HepG2 (cell line): Measurements from ENCODE around the gene RNFT2. TPM values are rescaled to one million over a fixed set of nuclear protein-coding genes. Genes with fewer than 3 reads are reported as not detected.
A peak's percentile ranks its signal among the peaks of the same experiment; 100 is the strongest.

Experiments used
- ATAC-seq: fragments of 200-7000 bp; cut with Tn5 transposase; 3 replicates; pipeline ENCODE4 v1.9.1; 2020; ENCODE audit warnings: mild to moderate bottlenecking, moderate library complexity
- BruUV-seq: library from RNA; stranded (reverse); fragments of 400-500 nt; replicated peaks from 2 replicates; lab custom pipeline; 2021; lab: Mats Ljungman, UMichigan
- CTCF ChIA-PET: fragments of 300-600 bp; formaldehyde crosslinking; extraction: SDS; loops from one replicate; lab custom pipeline; 2021; ENCODE audit warnings: low total read pairs, inconsistent platforms, low intra/inter-chr PET ratio; lab: Yijun Ruan, JAX
- POLR2A ChIA-PET: fragments of 350-600 bp; sonication (Branson Sonifier 250); formaldehyde crosslinking; loops from one replicate; lab custom pipeline; 2020; ENCODE audit warnings: antibody characterized with exemption, inconsistent platforms; lab: Yijun Ruan, JAX
- DNase-seq: peaks from one replicate; pipeline ENCODE4 v3.0.0-alpha.2; 2015; ENCODE audit warnings: low spot score
- FAIRE-seq: peaks from 3 replicates; lab custom pipeline; 2011; peaks lifted over from hg19 to GRCh38; lab: Jason Lieb, UNC
- H2AFZ ChIP-seq: one replicate; pipeline ENCODE4 v1.6.1; 2011; ENCODE audit warnings: low read length, inconsistent platforms
- H3K27ac ChIP-seq: fragments of 300-600 bp; 3 replicates; pipeline ENCODE4 v1.8.0; 2011; ENCODE audit warnings: mixed run types, mild to moderate bottlenecking, mixed read lengths, low read length, inconsistent platforms; ENCODE audit not compliant: insufficient read depth; ENCODE audit errors: extremely low read length
- H3K27me3 ChIP-seq, 2 experiments: fragments of 200-600 bp in 1 of 2; 2 replicates in 1 of 2; 3 replicates in 1 of 2; pipeline versions ENCODE4 v1.6.0 to v1.8.0; 2011; ENCODE audit warnings: low read length in 2 of 2, mild to moderate bottlenecking in 2 of 2, moderate library complexity in 2 of 2, inconsistent platforms in 1 of 2; ENCODE audit not compliant: insufficient read depth in 2 of 2, control insufficient read depth in 1 of 2
- H3K36me3 ChIP-seq, 2 experiments: fragments of 200-600 bp in 1 of 2; replicated peaks in 1 of 2; 2 replicates in 1 of 2; 3 replicates in 1 of 2; pipeline versions ENCODE4 v1.5.1 to v1.8.0; 2011; ENCODE audit warnings: low read length in 2 of 2, inconsistent platforms in 1 of 2; ENCODE audit not compliant: insufficient read depth in 2 of 2, control insufficient read depth in 1 of 2
- H3K4me1 ChIP-seq: 2 replicates; pipeline ENCODE4 v1.5.1; 2012; ENCODE audit warnings: low read length, inconsistent platforms; ENCODE audit not compliant: insufficient read depth
- H3K4me2 ChIP-seq: 2 replicates; pipeline ENCODE4 v1.6.0; 2011; ENCODE audit warnings: low read depth, low read length, inconsistent platforms
- H3K4me3 ChIP-seq, 3 experiments: fragments of 200-600 bp in 1 of 3; sonication (generic), shearing (Covaris generic) in 1 of 3; replicated peaks in 1 of 3; 2 replicates each; pipeline ENCODE4 v1.5.1; 2011 to 2016; ENCODE audit warnings: low read length in 3 of 3, inconsistent platforms in 2 of 3, low read depth in 2 of 3, mild to moderate bottlenecking in 2 of 3, control low read depth in 1 of 3, mixed read lengths in 1 of 3; ENCODE audit not compliant: insufficient read depth in 1 of 3
- H3K79me2 ChIP-seq: one replicate; pipeline ENCODE4 v1.6.1; 2011; ENCODE audit warnings: low read length, inconsistent platforms; ENCODE audit not compliant: insufficient read depth
- H3K9ac ChIP-seq: 2 replicates; pipeline ENCODE4 v1.6.0; 2011; ENCODE audit warnings: mild to moderate bottlenecking, low read depth, low read length, inconsistent platforms; ENCODE audit not compliant: insufficient read depth
- H3K9me3 ChIP-seq: 2 replicates; pipeline ENCODE4 v1.5.1; 2012; ENCODE audit warnings: mild to moderate bottlenecking, low read length
- H4K20me1 ChIP-seq: 2 replicates; pipeline ENCODE4 v1.6.0; 2011; ENCODE audit warnings: inconsistent platforms, mild to moderate bottlenecking, low read length, moderate library complexity; ENCODE audit not compliant: insufficient read depth
- ZNF891 ChIP-seq: sonication (generic); formaldehyde crosslinking; IDR thresholded peaks from 2 replicates; pipeline ENCODE4 v1.5.0; 2020; ENCODE audit warnings: mild to moderate bottlenecking, missing genetic modification reagents
- WGBS: methylation state at CpG from one replicate; pipeline ENCODE4 v1.1.6; 2017; ENCODE audit warnings: low lambda C conversion rate; 5-methylcytosine and 5-hydroxymethylcytosine counted together
- in situ Hi-C: cut with HindIII; loops from 2 replicates; pipeline ENCODE4 v1.10.0; 2017; ENCODE audit warnings: low pct_unique_long_range_greater_than_20kb; ENCODE audit not compliant: extremely low pct_ligation_motif_present
- intact Hi-C: fragments of 100-400 bp; cut with micrococcal nuclease; formaldehyde crosslinking; loops from one replicate; pipeline ENCODE4 v1.10.0; 2022; ENCODE audit not compliant: unreplicated experiment
- polyA plus RNA-seq, 8 experiments: library from polyadenylated mRNA; depleted of rRNA in 3 of 8; stranded (reverse) in 7 of 8; unstranded in 1 of 8; fragments of >200 nt; fragmentation: Illumina TruSeq in 4 of 8; extraction: Trizol in 4 of 8; gene quantifications; 2 replicates each; pipeline versions ENCODE4 v1.2.1 to v1.2.3, GENCODE V29; 2011 to 2016; ENCODE audit warnings: low read depth in 4 of 8, missing spikeins in 1 of 8, mixed read lengths in 1 of 8; ENCODE audit not compliant: insufficient read depth in 1 of 8
- total RNA-seq, 5 experiments: library from RNA; depleted of rRNA; stranded (reverse); fragments of >200 nt; fragmentation: Illumina TruSeq; extraction: Trizol; gene quantifications; 2 replicates each; pipeline ENCODE4 v1.2.3, GENCODE V29; 2016; ENCODE audit warnings: low read depth in 1 of 5
- TF ChIP-seq, protein P1 (sequence below): sonication (generic); formaldehyde crosslinking; IDR thresholded peaks from 2 replicates; pipeline ENCODE4 v1.4.0; 2020; ENCODE audit warnings: missing genetic modification reagents
- TF ChIP-seq, protein P2 (sequence below): sonication (generic); formaldehyde crosslinking; IDR thresholded peaks from 2 replicates; pipeline ENCODE4 v1.4.0; 2020; ENCODE audit warnings: missing genetic modification reagents
- TF ChIP-seq, protein P3 (sequence below): sonication (generic); formaldehyde crosslinking; IDR thresholded peaks from 2 replicates; pipeline ENCODE4 v1.5.0; 2020; ENCODE audit warnings: mild to moderate bottlenecking, missing genetic modification reagents, moderate library complexity

The RNFT2 gene
- total and polyA plus RNA-seq, 2 of the 13 experiments (the other 11 are each of a cell fraction or from before 2014, with no cell fraction given), result 3.3 to 8.3 TPM

DNA sequence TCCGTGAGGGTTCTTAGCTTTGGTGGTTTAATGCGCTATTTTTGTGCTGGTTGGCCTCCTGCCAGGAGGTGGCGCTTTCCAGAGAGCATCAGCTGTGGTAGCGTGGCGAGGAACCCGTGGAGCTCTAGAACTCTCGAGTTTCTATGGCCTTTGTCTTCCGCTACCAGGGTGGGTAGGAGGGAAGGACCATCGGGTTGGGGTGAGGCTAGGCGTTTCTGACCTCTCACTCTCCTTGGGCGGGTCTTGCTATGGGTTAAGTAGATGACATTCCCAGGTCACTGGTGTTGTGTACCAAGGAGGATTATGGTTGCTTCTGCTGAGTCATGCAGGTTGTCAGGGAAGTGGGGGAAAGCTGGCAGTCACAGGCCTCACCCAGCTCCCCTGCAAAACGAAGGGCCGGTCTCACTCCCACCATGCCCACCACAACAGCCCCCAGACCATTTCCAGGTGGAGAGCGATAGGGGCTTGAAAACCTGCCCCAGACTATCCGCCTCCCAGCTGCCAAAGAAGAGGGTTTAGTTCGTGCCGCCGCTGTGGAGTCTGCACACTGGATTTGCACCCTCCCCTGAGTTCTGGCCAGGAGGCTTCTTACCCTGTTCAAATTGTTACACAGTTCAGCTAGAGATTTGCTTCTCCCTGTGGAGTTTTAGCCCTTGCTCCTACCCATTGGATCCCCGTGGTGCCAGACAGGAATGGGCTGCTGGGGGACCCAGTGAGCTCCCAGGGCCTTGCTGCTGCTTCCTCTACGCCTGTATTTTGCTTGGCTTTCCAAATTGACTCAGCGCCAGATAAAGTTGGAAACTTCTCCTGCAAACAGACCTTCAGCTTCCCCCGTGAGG is 21.9 kb downstream of the RNFT2 start:
- Histone ChIP-seq H2AFZ (no peak overlapping the region), H4K20me1 (no peaks in the 10 kb centered on the region), H3K27ac (no peak overlapping the region), H3K9me3 (no peaks in the 10 kb centered on the region), H3K4me3 (no peak overlapping the region), H3K4me1 (no peaks in the 10 kb centered on the region), H3K4me2 (no peak overlapping the region), H3K9ac (no peak overlapping the region), H3K27me3 (no peaks in the 10 kb centered on the region), H3K79me2 (no peaks in the 10 kb centered on the region), H3K36me3 (0 out of 5 replicates have a peak, but pooled peaks cover 0 to 1% of the 10 kb centered on the region in 2 experiments)
- no peak for FAIRE-seq
- no TSS peak for BruUV-seq
- intact Hi-C loops, result no loop called here
- no peak for DNase-seq
- WGBS, result 87% methylated on average over 13 of the region's 22 CpGs
- in situ Hi-C loops, result no loop called here
- CTCF ChIA-PET, result no interaction called here
- POLR2A ChIA-PET, result no interaction called here
- no peak for ATAC-seq
- TF ChIP-seq, protein P1, sequence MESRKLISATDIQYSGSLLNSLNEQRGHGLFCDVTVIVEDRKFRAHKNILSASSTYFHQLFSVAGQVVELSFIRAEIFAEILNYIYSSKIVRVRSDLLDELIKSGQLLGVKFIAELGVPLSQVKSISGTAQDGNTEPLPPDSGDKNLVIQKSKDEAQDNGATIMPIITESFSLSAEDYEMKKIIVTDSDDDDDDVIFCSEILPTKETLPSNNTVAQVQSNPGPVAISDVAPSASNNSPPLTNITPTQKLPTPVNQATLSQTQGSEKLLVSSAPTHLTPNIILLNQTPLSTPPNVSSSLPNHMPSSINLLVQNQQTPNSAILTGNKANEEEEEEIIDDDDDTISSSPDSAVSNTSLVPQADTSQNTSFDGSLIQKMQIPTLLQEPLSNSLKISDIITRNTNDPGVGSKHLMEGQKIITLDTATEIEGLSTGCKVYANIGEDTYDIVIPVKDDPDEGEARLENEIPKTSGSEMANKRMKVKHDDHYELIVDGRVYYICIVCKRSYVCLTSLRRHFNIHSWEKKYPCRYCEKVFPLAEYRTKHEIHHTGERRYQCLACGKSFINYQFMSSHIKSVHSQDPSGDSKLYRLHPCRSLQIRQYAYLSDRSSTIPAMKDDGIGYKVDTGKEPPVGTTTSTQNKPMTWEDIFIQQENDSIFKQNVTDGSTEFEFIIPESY (CRISPR knock-in tag), result peak; percentile 89
- TF ChIP-seq, protein P2, sequence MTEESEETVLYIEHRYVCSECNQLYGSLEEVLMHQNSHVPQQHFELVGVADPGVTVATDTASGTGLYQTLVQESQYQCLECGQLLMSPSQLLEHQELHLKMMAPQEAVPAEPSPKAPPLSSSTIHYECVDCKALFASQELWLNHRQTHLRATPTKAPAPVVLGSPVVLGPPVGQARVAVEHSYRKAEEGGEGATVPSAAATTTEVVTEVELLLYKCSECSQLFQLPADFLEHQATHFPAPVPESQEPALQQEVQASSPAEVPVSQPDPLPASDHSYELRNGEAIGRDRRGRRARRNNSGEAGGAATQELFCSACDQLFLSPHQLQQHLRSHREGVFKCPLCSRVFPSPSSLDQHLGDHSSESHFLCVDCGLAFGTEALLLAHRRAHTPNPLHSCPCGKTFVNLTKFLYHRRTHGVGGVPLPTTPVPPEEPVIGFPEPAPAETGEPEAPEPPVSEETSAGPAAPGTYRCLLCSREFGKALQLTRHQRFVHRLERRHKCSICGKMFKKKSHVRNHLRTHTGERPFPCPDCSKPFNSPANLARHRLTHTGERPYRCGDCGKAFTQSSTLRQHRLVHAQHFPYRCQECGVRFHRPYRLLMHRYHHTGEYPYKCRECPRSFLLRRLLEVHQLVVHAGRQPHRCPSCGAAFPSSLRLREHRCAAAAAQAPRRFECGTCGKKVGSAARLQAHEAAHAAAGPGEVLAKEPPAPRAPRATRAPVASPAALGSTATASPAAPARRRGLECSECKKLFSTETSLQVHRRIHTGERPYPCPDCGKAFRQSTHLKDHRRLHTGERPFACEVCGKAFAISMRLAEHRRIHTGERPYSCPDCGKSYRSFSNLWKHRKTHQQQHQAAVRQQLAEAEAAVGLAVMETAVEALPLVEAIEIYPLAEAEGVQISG (CRISPR knock-in tag), result peak; percentile 89
- no peak for TF ChIP-seq ZNF891 (CRISPR knock-in tag)
- TF ChIP-seq, protein P3, sequence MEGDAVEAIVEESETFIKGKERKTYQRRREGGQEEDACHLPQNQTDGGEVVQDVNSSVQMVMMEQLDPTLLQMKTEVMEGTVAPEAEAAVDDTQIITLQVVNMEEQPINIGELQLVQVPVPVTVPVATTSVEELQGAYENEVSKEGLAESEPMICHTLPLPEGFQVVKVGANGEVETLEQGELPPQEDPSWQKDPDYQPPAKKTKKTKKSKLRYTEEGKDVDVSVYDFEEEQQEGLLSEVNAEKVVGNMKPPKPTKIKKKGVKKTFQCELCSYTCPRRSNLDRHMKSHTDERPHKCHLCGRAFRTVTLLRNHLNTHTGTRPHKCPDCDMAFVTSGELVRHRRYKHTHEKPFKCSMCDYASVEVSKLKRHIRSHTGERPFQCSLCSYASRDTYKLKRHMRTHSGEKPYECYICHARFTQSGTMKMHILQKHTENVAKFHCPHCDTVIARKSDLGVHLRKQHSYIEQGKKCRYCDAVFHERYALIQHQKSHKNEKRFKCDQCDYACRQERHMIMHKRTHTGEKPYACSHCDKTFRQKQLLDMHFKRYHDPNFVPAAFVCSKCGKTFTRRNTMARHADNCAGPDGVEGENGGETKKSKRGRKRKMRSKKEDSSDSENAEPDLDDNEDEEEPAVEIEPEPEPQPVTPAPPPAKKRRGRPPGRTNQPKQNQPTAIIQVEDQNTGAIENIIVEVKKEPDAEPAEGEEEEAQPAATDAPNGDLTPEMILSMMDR (CRISPR knock-in tag), result peak; percentile 37
